Endothelial cell of umbilical vein (primary cell): Measurements from ENCODE around the gene UBASH3A.

Source experiments
- FOS ChIP-seq: IDR thresholded peaks from 2 replicates; pipeline ENCODE4 v1.6.1; 2011; ENCODE audit warnings: mild to moderate bottlenecking, low read length, moderate library complexity, borderline replicate concordance; ENCODE audit not compliant: insufficient read depth
- POLR2A ChIP-seq: IDR thresholded peaks from 2 replicates; pipeline ENCODE4 v1.6.1; 2012; ENCODE audit warnings: low read depth, mild to moderate bottlenecking, control low read depth, low read length
- TF ChIP-seq, protein P1 (sequence below), 2 donors: IDR thresholded peaks; 1 replicate in 1 of 2; 2 replicates in 1 of 2; pipeline ENCODE4 v1.5.1; 2011; ENCODE audit warnings: low read length in 2 of 2, mild to moderate bottlenecking in 2 of 2, moderate library complexity in 2 of 2, control low read depth in 1 of 2, inconsistent platforms in 1 of 2, low read depth in 1 of 2; ENCODE audit not compliant: insufficient read depth in 1 of 2; ENCODE audit errors: extremely low read depth in 1 of 2

DNA sequence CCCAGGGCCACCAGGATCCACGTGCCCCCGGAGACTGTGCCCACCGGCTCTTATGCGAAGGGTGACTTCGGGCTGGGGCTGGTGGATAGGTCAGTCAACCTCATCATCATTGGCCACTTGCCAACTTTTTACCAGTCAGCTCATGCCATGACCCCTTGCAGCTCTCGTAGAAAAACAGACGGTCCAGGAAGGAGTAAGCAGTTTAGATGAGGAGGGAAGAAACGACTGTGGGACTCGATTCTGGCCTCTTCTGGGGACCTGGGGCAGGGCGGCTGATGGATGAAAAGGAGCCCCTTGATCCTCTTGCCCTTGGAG, 41.0 kb downstream of the UBASH3A start:
- TF ChIP-seq, protein P1, sequence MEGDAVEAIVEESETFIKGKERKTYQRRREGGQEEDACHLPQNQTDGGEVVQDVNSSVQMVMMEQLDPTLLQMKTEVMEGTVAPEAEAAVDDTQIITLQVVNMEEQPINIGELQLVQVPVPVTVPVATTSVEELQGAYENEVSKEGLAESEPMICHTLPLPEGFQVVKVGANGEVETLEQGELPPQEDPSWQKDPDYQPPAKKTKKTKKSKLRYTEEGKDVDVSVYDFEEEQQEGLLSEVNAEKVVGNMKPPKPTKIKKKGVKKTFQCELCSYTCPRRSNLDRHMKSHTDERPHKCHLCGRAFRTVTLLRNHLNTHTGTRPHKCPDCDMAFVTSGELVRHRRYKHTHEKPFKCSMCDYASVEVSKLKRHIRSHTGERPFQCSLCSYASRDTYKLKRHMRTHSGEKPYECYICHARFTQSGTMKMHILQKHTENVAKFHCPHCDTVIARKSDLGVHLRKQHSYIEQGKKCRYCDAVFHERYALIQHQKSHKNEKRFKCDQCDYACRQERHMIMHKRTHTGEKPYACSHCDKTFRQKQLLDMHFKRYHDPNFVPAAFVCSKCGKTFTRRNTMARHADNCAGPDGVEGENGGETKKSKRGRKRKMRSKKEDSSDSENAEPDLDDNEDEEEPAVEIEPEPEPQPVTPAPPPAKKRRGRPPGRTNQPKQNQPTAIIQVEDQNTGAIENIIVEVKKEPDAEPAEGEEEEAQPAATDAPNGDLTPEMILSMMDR (IDR thresholded peaks at IDR 0.05; ENCODE audit: extremely low read depth in 1 of 2, insufficient read depth in 1 of 2, low read depth in 1 of 2, low read length in 2 of 2), result no peak
- no peak for TF ChIP-seq POLR2A
- no peak for TF ChIP-seq FOS
